Superior temporal gyrus (tissue), 1 donor: Measurements from ENCODE around the gene IFNA16.
"Not testable (repeated sequence)": the region's sequence is repeated elsewhere in the genome, so short reads cannot be mapped to it uniquely, and the experiment has no call there.

ENCODE experiments used
- DNase-seq: peaks from one replicate; pipeline ENCODE4 v3.0.0-alpha.2; 2016; ENCODE audit errors: extremely low spot score

Gene IFNA16

DNA sequence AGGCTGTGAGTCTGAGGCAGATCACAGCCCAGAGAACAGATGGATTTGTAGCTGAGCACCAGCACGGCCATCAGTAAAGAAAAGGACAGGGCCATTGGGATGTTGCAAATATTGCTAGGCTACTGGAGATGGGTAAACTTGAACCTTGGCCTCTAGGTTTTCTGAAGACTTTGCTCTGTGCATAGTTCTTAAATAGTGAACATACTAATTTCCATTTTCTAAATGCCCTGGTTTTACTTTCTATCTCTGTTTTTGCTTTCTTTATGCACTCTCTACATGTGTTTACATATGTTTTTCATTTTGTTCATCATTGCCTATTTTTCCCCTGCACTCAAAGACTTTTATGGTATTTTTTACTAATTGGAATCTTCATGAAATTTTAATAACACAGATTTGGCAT is at the start of gene IFNA16:
Gene IFNA16, minus strand, starts transcription at position 101 of the 400 bp plus-strand sequence. Its CDS starts 6 bp downstream, at position 95.
- DNase-seq, result not testable (repeated sequence)

DNA sequence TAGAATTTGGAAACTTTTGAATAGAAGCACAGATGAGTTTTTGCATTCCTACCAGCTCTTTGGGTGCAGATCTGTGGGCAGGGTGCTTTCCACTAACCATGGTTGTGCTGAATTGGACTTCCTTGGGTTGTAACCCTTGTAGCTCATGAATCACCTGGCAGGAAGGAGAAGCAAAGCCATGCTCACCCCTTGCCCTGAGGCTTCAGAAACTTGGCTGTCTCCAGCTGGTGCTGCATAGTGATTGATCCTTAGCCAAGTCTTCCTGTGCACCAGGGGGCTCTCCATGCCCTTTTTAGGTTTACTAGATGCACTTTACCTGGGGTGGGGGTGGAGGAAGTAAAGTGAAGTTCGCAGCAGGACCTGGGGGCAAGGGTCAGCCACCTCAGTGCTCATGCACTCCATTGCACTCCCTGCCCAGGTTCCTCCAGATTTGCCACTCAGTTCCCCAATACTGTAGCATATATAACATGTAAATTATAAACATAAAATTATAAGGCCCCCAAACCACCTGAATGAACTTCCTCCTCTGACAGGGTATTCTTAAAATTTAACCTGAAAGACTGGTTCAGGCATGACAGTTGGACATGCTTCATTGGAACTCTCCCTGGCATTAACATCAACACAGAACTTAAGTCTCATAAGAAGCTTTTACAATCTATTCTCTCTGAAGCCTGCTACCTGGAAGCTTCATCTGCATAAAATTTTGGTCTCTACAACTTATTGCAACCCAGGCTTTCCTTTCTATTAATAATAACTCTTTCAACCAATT is 48.5 kb upstream of the IFNA16 start:
- DNase-seq, result no peak

DNA sequence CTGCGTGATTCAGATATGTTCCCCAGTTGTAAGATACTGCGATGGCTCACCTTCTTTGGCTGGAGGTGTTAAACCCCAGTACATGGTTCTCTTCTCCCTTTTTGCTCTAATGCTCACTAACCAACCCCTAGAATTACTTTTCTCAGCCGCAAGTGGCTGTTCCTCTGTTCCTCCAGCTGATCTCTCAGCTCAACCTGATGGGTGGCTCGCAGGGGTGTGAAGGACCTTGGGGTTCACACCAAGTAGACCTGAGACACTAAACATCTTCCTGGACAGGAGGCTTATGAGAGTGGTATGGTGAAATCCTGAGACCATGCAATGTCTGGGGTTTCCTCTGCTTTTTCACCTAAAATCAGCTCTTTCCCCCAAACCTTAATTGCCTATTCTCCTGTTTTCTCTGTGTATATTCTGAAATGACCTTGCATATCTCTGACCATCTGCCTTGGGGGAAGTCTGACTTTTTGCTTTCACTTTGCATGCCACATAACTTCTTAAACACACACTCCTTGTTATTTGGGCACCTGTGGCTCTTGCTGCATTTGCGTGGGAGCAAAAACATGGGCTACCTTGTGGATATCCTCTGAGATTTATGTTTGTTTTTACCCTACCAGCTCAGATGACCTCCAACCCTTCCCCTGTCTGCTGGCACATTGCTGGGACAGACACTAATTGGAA is 38.6 kb upstream of the IFNA16 start:
- no peak for DNase-seq

DNA sequence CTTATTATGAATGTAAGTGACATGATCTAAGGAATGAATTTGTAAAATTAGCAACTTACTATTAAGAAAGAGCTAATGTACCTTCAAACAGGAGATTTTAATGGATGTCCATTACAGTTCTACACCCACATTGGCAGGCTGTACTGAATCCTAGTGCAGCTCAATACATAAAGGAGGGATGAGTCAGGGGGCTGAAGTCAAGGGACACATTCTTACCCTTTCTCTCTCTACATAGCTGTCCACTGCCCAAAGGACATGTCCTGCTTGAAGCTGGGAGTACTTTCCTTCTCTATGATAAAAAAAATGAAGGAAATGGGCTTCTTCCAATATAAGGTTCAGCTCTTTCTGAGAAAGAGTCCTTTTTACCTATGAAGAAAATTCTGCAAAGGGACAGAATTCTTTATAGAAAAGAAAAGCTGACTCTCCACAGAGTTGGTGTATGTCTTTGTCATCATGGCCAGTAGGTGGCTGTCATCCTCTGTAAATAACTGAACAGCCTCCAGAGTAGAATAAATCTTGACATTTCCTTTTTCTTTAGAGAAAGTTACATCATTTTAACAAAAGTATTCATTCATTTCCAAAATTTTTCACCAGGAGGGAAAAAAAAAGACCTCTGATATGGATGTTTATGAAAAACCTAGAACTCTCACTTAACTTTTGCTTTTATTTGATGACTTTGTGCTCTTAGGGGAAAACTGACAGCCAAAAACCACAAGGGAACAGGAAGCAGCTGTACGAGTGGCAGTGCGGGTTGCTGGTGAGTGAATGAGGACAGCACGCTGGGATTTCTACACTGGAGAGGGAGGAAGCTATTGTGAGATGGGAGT is 35.8 kb upstream of the IFNA16 start:
- peak; percentile 80 for DNase-seq

DNA sequence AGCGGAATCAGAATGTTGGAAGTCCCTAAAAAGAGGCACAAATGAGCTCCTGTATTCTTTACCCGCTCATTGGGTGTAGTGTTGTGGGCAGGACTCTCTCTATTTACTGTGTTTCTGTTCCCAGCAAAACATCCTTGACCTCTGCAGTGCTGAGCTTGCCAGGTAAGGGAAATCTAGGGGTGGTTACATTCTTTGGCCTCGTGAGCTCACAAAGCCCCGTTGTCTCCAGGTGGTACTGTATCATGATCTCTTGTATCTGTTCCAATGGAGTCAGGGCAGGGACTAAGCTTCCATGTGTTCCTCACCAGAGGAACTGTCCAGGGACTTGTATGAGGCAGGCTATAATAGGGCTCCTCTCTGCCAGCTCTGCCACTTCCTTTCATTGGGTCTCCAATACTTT is 34.5 kb upstream of the IFNA16 start:
- no peak for DNase-seq

DNA sequence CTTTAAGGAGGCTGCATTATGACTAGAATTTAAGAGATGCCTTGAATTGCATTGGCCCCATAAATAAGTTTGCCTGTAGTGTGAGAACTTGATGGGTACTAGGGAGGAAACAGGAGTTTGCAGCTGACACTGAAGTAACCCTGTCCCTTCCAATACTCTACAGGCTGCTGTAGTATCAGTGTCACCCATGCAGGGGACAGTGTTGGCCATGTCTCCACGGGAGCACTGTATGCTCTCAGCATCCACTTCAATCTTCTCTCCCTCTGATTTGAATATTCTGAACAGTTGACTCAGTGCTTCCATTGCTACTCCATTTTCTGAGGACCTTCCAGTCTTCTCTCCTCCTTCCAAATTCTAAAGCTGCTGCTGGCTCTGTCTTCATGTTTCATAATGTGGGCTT is 34.1 kb upstream of the IFNA16 start:
- DNase-seq, result no peak

DNA sequence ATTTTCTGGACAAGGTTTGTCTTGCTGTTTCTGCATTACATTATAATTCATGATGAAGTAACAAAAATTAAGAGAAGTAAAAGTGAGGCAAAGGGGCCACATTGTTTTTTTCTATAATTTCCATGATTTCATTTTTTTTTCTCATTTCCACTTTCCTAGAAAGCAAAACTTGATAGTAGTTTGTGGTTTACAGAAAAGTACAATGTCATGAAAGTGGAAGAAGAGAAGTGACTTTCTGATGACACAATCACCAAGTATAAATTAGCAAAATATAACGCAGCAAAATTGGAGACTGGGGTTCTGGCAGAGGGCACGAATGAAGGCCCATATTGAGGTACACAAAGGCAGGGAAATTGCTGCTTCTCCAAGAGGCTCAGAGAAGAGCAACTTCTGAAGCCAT is 27.7 kb upstream of the IFNA16 start:
- DNase-seq, result no peak

DNA sequence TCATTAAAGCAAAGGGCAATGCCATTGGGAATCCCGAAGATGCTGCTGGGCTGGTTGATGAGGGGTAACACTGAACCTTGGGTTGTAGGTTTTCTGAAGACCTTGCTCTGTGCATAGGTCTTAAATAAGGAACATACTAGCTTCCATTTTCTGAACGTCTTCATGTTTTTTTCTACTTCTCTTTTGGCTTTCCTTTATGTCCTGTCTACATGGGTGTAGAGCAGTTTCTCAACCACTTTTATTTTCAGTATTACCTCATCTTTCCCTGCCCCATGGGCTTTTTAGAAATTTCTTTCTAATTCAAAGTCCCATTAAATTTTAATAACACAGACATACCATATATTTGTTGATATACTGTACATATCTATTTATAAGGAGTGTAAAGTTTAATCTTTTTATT is 22.8 kb upstream of the IFNA16 start, which contains the start of gene IFNA14:
Gene IFNA14, minus strand, starts transcription at position 95 of the 400 bp plus-strand sequence. Its CDS starts 70 bp downstream, at position 25.
- no peak for DNase-seq

DNA sequence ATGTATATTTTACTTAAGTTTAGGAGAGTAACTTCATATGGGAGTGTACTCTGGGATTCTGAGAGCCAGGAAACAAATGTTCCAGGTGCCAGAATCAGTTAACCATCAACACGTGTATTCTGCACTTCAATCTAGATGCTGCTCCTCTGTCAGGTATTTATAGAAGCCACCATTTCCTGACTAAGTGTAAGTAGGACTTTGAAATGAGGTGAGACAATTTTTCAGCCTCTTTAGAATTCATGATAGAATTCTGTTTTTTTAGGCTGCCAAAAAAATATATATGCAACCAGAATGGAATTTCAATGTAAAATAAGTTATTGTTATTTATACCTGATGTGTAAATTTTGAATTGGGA is 19.2 kb upstream of the IFNA16 start:
- DNase-seq, result not testable (repeated sequence)

DNA sequence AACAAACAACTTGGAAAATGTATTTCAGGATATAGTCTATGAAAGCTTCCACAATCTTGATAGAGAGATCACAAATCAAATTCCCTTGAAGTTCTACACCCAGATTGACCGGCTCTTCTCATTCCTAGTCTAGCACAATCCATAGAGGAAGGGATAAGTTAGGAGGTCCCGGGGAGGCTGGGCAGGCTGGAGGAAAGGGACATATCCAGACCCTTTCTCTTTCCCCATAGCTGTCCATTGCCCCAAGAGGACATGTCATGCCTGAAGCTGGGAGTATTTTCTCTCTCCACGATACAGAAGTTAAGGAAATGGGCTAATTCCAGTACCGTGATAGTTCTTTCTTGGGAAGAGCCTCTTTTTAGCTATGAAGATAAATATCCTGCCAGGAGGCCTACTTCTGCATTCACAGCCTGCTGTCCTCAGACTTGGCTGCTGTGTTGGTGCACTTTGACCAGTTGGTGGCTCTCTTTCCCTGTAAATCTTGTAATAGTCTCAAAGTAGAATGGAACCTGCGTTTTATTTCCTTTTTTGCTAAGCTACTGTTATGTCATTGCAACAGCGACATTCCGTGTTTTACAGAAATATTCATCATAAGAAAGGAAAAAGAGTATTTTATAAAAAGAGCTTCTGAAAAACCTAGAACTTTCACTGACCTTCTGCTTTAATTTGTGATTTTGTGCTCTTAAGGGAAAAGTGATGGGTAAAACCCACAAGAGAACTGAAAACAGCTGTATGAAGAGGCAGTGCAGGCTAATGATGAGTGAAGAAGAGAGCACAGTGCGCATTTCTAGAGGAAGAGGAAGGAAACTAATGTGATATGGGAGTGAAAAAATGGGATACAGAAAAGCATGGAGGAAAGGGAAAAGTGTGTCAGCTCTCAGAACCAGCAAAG is 18.6 kb upstream of the IFNA16 start:
- peak; percentile 67 for DNase-seq

DNA sequence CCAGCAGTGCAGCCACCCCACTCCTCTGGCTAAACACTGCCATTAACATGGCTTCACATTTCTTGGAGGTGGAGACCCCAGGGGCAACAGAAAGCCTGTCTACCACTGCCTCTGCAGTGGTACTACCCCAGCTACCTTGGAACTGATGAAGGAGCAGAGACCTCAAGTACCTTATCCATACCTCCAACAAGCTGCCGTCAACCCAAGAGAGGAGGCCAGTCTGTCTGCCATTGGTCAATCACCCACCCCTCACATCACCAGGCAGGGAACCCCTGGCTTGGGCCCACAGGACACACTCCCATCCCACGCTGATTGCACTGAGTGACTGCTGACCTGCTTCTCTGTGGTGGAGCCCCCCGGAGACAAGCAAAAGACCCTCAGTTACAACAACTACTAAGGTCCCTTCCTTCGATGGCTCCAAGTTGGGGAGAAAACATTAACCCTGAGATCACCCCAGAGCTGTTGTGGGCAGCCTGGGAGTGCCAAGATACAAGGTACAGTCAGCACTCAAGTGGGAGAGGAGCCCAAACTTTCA is 17.1 kb upstream of the IFNA16 start:
- DNase-seq, result no peak

DNA sequence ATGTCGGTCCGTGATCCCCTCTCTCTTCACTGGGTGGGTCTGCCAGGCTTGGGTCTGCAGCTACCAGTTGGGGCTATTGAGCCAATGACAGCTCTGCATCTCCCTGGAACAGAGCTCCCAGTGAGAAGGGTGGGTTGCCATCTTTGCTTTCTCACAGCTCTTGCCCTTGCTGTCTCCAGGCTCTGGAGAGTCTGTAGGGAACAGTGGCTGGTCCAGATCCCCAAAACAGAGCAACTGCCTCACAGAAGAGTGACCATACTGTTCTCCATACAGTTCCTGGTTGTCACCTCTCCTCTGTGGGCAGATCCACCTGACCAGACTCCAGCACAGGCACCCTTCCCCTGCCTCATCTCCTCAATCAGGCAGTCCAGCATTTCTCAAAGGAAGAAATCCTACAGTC is 16.1 kb upstream of the IFNA16 start:
- no peak for DNase-seq

DNA sequence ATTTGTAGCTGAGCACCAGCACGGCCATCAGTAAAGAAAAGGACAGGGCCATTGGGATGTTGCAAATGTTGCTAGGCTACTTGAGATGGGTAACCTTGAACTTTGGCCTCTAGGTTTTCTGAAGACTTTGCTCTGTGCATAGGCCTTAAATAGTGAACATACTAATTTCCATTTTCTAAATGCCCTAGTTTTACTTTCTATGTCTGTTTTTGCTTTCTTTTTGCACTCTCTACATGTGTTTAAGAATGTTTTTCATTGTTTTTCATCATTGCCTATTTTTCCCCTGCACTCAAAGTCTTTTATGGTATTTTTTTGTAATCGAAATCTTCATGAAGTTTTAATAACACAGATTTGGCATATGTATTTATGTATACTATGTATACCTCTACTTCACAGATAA is 11.0 kb upstream of the IFNA16 start, which contains the start of gene IFNA17:
Gene IFNA17, minus strand, starts transcription at position 101 of the 400 bp plus-strand sequence. Its CDS starts 49 bp downstream, at position 52.
- DNase-seq, result no peak

DNA sequence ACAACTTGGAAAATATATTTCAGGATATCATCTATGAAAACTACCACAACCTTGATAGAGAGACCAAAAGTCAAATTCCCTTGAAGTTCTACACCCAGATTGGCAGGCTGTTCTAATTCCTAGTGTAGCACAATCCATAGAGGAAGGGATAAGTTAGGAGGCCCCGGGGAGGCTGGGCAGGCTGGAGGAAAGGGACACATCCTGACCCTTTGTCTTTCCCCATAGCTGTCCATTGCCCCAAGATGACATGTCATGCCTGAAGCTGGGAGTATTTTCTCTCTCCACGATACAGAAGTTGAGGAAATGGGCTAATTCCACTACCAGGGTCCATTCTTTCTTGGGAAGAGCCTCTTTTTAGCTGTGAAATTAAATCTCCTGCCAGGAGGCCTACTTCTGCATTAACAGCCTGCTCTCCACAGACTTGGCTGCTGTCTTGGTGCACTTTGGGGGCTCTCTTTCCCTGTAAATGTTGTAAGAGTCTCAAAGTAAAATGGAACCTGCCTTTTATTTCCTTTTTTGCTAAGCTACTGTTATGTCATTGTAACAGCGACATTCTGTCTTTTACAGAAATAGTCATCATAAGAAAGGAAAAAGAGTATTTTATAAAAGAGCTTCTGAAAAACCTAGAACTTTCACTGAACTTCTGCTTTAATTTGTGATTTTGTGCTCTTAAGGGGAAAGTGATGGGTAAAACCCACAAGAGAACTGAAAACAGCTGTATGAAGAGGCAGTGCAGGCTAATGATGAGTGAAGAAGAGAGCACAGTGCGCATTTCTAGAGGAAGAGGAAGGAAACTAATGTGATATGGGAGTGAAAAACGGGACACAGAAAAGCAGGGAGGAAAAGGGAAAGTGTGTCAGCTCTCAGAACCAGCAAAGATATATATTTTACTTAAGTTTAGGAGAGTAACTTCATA is 3.4 kb downstream of the IFNA16 start:
- not testable (repeated sequence) for DNase-seq

DNA sequence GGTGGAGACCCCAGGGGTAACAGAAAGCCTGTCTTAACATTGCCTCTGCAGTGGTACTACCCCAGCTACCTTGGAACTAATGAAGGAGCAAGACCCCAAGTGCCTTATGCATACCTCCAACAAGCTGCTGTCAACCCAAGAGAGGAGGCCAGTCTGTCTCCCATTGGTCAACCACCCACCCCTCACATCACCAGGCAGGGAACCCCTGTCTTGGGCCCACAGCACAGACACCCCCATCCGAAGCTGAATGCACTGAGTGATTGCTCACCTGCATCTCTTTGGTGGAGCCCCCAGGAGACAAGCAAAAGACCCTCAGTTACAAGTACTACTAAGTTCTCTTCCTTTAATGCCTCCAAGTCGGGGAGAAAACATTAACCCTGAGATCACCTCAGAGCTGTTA is 5.0 kb downstream of the IFNA16 start:
- not testable (repeated sequence) for DNase-seq

DNA sequence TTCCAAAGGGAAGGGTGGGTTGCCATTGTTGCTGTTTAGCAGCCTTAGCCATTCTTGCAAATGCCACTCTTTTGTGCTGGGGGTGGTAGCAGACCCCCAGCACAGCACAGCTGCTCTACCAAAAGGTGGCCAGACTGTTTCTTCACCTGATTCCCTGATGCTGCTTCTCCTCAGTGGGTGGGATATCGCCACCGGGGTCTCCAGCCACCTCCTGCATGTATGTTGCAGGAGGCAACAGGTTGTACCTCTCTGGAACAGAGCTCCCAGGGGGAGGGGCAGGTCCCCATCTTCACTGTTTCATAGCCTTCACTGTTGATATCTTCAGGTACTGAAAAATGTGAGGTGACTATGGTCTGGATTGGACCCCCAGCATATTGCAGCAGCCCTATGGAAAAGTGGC is 6.3 kb downstream of the IFNA16 start:
- not testable (repeated sequence) for DNase-seq

DNA sequence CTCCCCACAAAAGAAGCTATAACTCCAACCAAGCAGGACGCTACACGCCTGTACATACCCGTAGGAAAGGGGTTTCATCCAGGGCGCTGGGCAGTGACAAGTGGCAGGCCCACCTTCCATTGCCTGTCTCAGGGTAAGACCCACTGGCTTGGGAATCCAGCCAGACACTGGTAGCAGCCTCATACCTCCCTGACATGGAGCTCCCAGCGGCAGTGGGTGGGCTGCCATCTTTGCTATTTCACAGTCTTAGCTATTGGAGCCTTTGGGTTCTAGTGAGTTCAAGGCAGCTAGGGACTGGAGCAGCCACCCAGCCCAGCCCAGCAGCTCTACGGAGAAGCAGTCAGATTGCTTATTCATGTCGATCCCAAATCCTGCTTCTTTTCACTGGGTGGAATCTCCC is 6.8 kb downstream of the IFNA16 start:
- DNase-seq, result no peak

DNA sequence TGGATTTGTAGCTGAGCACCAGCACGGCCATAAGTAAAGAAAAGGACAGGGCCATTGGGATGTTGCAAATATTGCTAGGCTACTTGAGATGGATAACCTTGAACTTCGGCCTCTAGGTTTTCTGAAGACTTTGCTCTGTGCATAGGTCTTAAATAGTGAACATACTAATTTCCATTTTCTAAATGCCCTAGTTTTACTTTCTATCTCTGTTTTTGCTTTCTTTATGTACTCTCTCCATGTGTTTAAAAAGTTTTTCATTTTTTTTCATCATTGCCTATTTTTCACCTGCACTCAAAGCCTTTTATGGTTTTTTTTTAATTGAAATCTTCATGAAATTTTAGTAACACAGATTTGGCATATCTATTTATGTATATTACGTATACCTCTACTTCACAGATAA is 10.1 kb downstream of the IFNA16 start, which contains the start of gene IFNA10:
Gene IFNA10, minus strand, starts transcription at position 101 of the 400 bp plus-strand sequence. Its CDS starts 46 bp downstream, at position 55.
- not testable (repeated sequence) for DNase-seq

DNA sequence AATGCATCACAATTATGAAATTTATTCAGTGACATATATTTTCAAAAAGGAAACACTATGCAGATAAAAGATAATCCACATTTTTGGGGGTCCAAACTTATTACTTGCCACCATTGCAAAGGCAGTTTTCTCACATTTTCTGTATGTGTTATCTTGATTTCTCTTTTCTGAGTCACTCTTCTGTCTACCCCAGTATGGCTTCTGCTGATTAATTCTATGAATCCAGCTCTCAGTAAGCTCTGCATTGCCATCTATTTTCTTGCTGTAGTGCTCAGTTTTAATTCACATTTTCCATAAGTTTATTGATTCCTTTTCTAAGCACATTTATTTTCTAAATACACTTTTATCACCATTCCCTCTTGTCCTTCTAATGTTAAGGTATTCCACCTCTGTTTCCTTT is 11.9 kb downstream of the IFNA16 start:
- no peak for DNase-seq

DNA sequence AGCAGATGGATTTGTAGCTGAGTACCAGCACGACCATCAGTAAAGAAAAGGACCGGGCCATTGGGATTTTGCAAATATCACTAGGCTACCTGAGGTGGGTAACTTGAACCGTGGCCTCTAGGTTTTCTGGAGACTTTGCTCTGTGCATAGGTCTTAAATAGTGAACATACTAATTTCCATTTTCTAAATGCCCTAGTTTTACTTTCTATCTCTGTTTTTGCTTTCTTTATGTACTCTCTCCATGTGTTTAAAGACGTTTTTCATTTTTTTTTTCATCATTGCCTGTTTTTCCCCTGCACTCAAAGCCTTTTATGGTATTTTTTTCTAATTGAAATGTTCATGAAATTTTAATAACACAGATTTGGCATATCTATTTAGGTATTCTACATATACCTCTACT is 15.0 kb downstream of the IFNA16 start, which contains the start of gene IFNA7:
Gene IFNA7, minus strand, starts transcription at position 101 of the 400 bp plus-strand sequence. Its CDS starts 40 bp downstream, at position 61.
- not testable (repeated sequence) for DNase-seq
